ENCODE data around the gene MARVELD2.
"Not testable (repeated sequence)": the region's sequence is repeated elsewhere in the genome, so short reads cannot be mapped to it uniquely, and the experiment has no call there.

The MARVELD2 gene, protein sequence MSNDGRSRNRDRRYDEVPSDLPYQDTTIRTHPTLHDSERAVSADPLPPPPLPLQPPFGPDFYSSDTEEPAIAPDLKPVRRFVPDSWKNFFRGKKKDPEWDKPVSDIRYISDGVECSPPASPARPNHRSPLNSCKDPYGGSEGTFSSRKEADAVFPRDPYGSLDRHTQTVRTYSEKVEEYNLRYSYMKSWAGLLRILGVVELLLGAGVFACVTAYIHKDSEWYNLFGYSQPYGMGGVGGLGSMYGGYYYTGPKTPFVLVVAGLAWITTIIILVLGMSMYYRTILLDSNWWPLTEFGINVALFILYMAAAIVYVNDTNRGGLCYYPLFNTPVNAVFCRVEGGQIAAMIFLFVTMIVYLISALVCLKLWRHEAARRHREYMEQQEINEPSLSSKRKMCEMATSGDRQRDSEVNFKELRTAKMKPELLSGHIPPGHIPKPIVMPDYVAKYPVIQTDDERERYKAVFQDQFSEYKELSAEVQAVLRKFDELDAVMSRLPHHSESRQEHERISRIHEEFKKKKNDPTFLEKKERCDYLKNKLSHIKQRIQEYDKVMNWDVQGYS

DNA sequence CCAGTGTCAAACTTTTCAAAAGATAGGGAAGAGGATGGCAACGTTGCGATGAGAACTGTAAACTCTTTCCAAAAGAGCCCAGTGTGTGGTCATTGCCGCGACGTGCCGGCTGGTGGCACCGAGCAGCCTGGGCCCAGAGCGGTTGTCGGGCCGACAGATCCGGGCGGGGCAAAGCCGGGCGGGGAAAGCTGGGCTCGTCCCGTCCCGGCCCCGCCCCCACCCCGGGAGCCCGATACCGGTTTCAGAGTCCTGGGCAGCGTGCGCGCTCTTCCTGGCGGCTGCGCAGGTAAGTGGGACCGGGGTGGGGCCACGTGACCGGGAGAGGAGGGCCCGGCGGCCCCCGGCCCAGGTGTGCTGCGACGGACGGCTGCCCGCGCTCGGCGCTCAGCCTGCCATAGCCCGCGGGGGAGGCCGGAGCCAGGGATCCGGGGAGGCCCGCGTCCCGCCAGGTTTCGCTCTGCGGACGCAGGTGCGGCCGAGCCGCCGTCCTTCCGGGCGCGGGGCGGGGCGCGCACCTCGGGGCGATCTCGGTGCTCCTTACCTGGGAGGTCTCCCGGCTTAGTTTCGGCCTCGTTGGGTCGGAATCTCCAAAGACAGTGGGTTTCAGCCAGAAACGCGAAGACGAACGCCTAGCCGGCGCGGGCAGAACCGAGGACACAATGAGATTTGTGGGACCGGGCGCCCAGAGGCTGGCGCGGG lies at the start of gene MARVELD2:
Gene MARVELD2, plus strand, starts transcription at position 232 of the 699 bp plus-strand sequence. CDS start 4,270 bp downstream, outside the sequence.
- H3K9ac ChIP-seq (ENCODE audit: low read length), result peak within 1 kb of the TSS; percentile 49
- H3K4me3 ChIP-seq (ENCODE audit: low read length), result peak within 1 kb of the TSS; percentile 77
- no peaks in the 10 kb centered on the region for H3K27me3 ChIP-seq (ENCODE audit: control insufficient read depth, insufficient read depth, low read length)
- peaks cover 9% of the 10 kb centered on the region for H3K36me3 ChIP-seq (ENCODE audit: control insufficient read depth, insufficient read depth, low read length)
- H3K27ac ChIP-seq (ENCODE audit: low read depth, low read length), result no peak within 1 kb of the TSS
- no peaks in the 10 kb centered on the region for H3K4me1 ChIP-seq (ENCODE audit: control insufficient read depth, insufficient read depth, low read length)

DNA sequence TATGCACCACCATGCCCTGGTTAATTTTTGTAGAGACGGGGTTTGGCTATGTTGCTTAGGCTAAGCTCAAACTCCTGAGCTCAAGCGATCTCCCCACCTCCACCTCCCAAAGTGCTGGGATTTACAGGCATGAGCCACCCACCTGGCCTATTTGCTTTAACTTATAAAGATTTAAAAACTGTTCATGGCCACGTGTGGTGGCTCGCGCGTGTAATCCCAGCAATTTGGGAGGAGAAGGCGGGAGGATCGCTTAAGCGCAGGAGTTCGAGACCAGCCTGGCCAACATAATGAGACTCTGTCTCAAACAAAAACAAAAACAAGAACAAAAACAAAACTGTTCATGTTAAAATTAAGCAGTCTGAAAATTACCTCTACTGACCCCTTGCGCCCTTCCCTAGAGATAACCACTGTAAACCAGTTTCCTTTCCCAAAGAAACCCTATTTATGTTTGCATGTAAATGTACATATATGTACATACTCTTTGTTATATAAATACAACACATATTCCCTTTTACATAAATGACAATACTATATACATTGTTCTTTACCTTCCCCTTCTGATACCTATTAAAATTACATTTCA lies 47.1 kb upstream of the MARVELD2 start:
- H3K4me3 ChIP-seq (ENCODE audit: low read length), result no peak overlapping the region
- H3K9ac ChIP-seq (ENCODE audit: low read length), result no peak overlapping the region

DNA sequence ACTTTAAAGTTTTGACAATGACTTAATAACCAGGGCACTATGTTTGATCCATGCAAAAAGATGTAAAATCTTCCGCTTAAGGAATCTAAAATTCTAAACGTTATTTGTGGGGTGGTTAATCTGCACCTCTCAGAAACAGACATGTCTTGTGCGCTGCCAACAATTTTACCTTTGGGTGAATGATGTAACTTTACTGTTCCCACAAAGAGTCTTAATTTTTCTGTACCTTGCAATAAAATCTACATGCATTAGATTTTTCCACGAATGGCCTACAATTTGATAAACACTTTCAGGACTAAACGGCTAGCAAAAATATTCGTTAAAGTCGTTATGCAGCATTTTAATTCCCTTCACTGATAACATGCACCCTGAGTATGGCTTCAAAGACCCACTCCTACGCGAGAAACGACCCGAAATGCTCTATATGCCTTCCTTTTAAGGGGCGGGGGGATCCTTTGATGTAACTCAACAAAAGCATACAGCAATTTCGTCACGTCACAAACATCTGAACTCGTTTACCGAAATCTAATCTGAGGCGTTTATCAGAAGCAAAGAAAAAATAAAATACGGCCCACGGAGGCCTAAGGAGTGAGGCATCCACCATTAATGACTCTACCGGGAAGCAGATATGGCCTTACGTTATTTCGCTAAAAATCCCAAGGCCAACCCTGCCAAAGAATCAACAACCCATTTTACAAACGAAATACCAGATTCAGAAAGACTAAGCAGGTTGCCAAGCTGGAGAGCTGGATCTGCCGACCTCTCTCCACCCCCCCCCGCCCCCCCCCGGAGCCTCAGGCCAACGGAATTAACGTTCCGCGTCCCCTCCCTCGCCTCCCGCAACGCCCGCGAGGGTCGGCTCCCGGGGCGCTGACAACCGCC lies 46.2 kb upstream of the MARVELD2 start:
- Histone ChIP-seq H3K9ac (ENCODE audit: low read length) (peak overlapping the region; percentile 86), H3K36me3 (ENCODE audit: control insufficient read depth, insufficient read depth, low read length) (peaks cover 12% of the 10 kb centered on the region), H3K27ac (ENCODE audit: low read depth, low read length) (peak overlapping the region; percentile 97), H3K27me3 (ENCODE audit: control insufficient read depth, insufficient read depth, low read length) (no peaks in the 10 kb centered on the region), H3K4me1 (ENCODE audit: control insufficient read depth, insufficient read depth, low read length) (peaks cover 12% of the 10 kb centered on the region), H3K4me3 (ENCODE audit: low read length) (peak overlapping the region; percentile 89)

More for the DNA sequence above, 47.1 kb upstream of the MARVELD2 start:
- Histone ChIP-seq H3K27me3 (ENCODE audit: control insufficient read depth, insufficient read depth, low read length) (no peaks in the 10 kb centered on the region), H3K27ac (ENCODE audit: low read depth, low read length) (no peak overlapping the region), H3K36me3 (ENCODE audit: control insufficient read depth, insufficient read depth, low read length) (peaks cover 12% of the 10 kb centered on the region), H3K4me1 (ENCODE audit: control insufficient read depth, insufficient read depth, low read length) (peaks cover 12% of the 10 kb centered on the region)

DNA sequence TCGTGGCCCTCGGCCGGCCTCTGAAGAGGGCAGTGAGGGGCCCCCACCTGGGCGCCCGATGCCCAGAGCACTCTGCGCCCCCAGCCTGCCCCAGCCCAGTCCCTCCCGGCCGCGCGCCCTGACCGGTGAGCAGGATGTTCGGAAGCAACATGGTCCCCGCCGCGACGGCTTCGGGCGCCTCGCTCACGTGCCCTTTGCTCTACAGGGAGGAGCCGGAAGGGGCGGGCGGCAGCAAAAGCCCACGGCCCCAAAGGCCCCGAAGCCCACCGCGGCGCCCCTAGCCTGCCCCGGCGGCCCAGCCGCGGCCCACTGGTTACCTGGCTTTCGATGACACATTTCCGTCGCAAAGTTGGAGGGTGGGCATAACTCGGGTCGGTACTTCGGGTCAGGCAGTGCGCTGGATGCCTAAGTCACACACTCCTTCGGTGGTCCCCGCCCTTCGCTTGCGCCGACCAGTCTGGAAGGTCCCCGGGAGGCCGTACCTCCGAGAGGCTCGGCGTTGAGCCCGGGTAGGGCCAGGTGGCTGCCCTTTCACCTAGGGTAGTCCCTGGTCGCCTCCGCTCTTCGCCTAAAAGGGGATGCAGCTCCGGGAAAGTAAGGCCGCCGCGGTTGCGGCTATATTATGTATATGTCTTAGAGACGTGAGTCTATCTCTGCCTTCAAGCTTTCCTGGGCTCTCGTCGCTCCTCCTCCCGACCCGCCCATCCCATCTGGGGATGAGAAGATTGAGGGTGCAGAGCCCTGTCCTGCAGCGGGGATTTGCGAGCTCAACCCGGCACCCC lies 45.4 kb upstream of the MARVELD2 start, which contains the start of the genes AK6, RAD17 and TAF9:
Gene AK6, minus strand, starts transcription at position 181 of the 782 bp plus-strand sequence. Its CDS starts 30 bp downstream, at position 151.
Gene RAD17, plus strand, starts transcription at position 479 of the 782 bp plus-strand sequence. CDS start 2,391 bp downstream, outside the sequence.
Gene TAF9, minus strand, starts transcription at position 181 of the 782 bp plus-strand sequence. CDS start 3,783 bp downstream, outside the sequence.
- peak within 1 kb of the TSS; percentile 89 for H3K4me3 ChIP-seq (ENCODE audit: low read length)

DNA sequence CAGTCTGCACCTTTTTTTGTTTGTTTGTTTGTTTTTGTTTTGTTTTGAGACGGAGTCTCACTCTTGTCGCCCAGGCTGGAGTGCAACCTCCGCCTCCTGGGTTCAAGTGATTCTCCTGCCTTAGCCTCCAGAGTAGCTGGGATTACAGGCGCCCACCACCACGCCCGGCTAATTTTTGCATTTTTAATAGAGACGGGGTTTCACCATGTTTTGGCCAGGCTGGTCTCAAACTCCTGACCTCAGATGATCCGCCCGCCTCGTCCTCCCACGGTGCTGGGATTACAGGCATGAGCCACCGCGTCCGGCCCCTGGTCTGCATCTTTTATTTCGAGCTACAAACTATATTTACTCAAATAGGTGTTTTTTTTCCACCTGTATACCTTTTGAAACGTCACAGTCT lies 44.6 kb upstream of the MARVELD2 start:
- Histone ChIP-seq H3K4me3 (ENCODE audit: low read length) (peak overlapping the region; percentile 89), H3K4me1 (ENCODE audit: control insufficient read depth, insufficient read depth, low read length) (peaks cover 12% of the 10 kb centered on the region), H3K36me3 (ENCODE audit: control insufficient read depth, insufficient read depth, low read length) (peaks cover 12% of the 10 kb centered on the region)
- H3K9ac ChIP-seq (ENCODE audit: low read length); H3K27me3 ChIP-seq (ENCODE audit: control insufficient read depth, insufficient read depth, low read length); H3K27ac ChIP-seq (ENCODE audit: low read depth, low read length): not testable (repeated sequence)

More for the DNA sequence above, 45.4 kb upstream of the MARVELD2 start, which contains the start of the genes AK6, RAD17 and TAF9:
- H3K27ac ChIP-seq (ENCODE audit: low read depth, low read length), result peak within 1 kb of the TSS; percentile 97
- peak within 1 kb of the TSS; percentile 86 for H3K9ac ChIP-seq (ENCODE audit: low read length)
- no peaks in the 10 kb centered on the region for H3K27me3 ChIP-seq (ENCODE audit: control insufficient read depth, insufficient read depth, low read length)
- peaks cover 12% of the 10 kb centered on the region for H3K4me1 ChIP-seq (ENCODE audit: control insufficient read depth, insufficient read depth, low read length)
- H3K36me3 ChIP-seq (ENCODE audit: control insufficient read depth, insufficient read depth, low read length), result peaks cover 14% of the 10 kb centered on the region

DNA sequence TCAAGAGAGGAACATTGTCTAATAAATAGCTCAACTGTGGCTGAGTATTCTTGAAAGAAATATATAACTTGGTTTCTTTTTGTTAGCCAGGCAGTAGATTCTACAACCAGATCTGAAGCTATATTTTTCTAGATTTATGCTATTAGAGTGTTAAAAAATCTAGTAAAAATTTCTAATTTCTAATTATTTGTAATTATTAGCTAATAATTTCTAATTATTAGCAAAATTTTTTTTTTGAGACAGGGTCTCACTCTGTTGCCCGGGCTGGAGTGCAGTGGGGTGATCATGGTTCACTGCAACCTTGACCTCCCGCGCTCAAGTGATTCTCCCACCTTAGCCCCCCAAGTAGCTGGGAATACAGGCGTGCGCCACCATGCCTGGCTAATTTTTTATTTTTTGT lies 42.5 kb upstream of the MARVELD2 start:
- H3K9ac ChIP-seq (ENCODE audit: low read length), result no peak overlapping the region
- H3K27me3 ChIP-seq (ENCODE audit: control insufficient read depth, insufficient read depth, low read length), result no peaks in the 10 kb centered on the region
- H3K27ac ChIP-seq (ENCODE audit: low read depth, low read length), result no peak overlapping the region
- peaks cover 12% of the 10 kb centered on the region for H3K4me1 ChIP-seq (ENCODE audit: control insufficient read depth, insufficient read depth, low read length)
- H3K36me3 ChIP-seq (ENCODE audit: control insufficient read depth, insufficient read depth, low read length), result peaks cover 10% of the 10 kb centered on the region
- H3K4me3 ChIP-seq (ENCODE audit: low read length), result no peak overlapping the region

DNA sequence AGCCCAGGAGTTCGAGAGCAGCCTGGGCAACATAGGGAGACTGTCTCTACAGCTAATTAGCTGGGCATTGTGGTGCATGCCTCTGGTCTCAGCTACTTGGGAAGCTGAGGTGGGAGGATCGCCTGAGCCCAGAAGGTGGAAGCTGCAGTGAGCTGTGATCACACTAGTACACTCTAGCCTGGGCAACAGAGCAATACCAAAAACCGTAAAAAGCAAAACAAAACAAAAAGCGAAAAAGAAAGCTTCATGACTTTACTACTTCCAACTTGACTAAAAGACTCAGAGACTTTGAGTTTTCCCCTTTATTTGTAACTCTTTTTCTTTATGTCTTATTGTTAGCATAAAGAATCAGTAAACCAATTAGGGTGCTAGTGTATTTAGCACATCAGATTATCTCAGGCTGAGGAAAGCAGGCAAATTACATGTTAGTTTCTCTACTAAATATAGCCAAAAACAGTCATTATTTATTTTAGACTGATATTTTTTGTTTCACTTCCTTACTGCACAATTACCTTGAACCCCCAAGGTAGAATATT lies 39.9 kb upstream of the MARVELD2 start:
- Histone ChIP-seq H3K27ac (ENCODE audit: low read depth, low read length) (no peak overlapping the region), H3K4me3 (ENCODE audit: low read length) (no peak overlapping the region), H3K36me3 (ENCODE audit: control insufficient read depth, insufficient read depth, low read length) (peaks cover 10% of the 10 kb centered on the region)

DNA sequence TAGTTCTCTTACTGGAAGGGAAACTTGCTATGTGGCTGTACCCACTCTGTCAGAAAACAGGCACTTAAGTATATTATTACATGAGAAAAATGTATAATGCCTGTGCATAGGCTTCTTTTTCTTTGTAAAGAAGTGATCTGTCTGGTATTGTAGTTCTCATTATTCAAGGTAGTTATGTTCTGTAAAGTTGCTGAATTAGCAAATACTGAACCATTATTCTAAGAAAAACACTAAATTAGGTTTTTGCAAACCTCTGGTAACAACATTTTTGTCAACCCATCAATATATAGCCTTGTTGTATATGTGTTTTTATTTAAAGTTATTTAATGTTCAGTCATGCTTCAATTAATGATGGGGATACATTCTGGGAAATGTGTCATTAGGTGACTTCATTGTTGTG lies 36.5 kb upstream of the MARVELD2 start:
- H3K4me1 ChIP-seq (ENCODE audit: control insufficient read depth, insufficient read depth, low read length), result no peaks in the 10 kb centered on the region
- no peaks in the 10 kb centered on the region for H3K27me3 ChIP-seq (ENCODE audit: control insufficient read depth, insufficient read depth, low read length)
- no peak overlapping the region for H3K9ac ChIP-seq (ENCODE audit: low read length)
- H3K27ac ChIP-seq (ENCODE audit: low read depth, low read length), result no peak overlapping the region
- H3K36me3 ChIP-seq (ENCODE audit: control insufficient read depth, insufficient read depth, low read length), result peaks cover 14% of the 10 kb centered on the region
- no peak overlapping the region for H3K4me3 ChIP-seq (ENCODE audit: low read length)

More for the DNA sequence above, 39.9 kb upstream of the MARVELD2 start:
- Histone ChIP-seq H3K27me3 (ENCODE audit: control insufficient read depth, insufficient read depth, low read length) (no peaks in the 10 kb centered on the region), H3K4me1 (ENCODE audit: control insufficient read depth, insufficient read depth, low read length) (peaks cover 2% of the 10 kb centered on the region), H3K9ac (ENCODE audit: low read length) (no peak overlapping the region)

DNA sequence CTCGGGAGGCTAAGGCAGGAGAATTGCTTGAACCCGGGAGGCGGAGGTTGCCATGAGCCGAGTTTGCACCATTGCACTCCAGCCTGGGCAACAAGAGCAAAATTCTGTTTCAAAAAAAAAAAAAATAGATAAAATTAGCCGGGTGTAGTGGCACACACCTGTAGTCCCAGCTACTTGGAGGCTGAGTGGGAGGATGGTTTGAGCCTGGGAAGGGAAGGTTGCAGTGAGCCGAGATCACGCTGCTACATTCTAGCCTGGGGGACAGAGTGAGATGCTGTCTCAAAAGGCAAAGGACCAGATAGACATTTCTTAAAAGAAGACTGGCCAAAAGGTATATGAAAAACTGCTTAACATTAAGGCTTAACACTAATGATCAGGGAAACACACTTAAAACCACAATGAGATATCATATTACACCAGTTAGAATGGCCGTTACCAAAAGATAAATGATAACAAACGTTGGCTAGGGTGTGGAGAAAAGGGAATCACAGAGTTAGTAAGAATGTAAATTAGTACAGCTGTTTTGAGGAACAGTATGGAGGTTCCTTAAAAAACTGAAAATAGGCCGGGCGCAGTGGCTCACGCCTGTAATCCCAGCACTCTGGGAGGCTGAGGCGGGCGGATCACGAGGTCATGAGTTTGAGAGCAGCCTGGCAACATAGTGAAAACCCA lies 10.1 kb upstream of the MARVELD2 start:
- Histone ChIP-seq H3K27ac (ENCODE audit: low read depth, low read length) (no peak overlapping the region), H3K36me3 (ENCODE audit: control insufficient read depth, insufficient read depth, low read length) (no peaks in the 10 kb centered on the region), H3K4me1 (ENCODE audit: control insufficient read depth, insufficient read depth, low read length) (no peaks in the 10 kb centered on the region), H3K4me3 (ENCODE audit: low read length) (no peak overlapping the region), H3K27me3 (ENCODE audit: control insufficient read depth, insufficient read depth, low read length) (no peaks in the 10 kb centered on the region), H3K9ac (ENCODE audit: low read length) (no peak overlapping the region)

DNA sequence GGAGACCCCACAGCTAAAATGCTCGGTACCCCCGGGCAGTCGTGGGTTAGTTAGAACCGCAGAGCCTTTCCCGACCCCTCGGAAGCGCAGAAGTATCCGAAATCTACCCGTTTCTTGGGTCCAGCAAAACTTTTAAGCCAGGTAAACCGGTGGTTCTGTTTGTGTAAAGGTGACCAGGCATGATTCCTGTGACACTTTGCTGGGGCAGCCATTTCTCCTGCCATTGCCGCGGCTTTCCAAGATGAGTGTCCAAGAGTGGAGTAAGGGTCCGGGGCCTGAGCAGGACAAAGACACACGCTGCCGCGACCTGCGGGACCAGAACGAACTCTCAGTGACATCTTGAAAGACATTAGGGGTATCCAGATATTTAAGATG lies 655 bp downstream of the MARVELD2 start:
- H3K9ac ChIP-seq (ENCODE audit: low read length), result peak overlapping the region; percentile 49
- peaks cover 9% of the 10 kb centered on the region for H3K36me3 ChIP-seq (ENCODE audit: control insufficient read depth, insufficient read depth, low read length)
- no peaks in the 10 kb centered on the region for H3K4me1 ChIP-seq (ENCODE audit: control insufficient read depth, insufficient read depth, low read length)
- peak overlapping the region; percentile 77 for H3K4me3 ChIP-seq (ENCODE audit: low read length)
- no peak overlapping the region for H3K27ac ChIP-seq (ENCODE audit: low read depth, low read length)
- no peaks in the 10 kb centered on the region for H3K27me3 ChIP-seq (ENCODE audit: control insufficient read depth, insufficient read depth, low read length)
